GM12878 (cell line): ENCODE results near the gene LRP1. TPM values are rescaled to one million over a fixed set of nuclear protein-coding genes. Genes with fewer than 3 reads are reported as not detected.

Experiments used
- ATAC-seq: fragments of 200-7000 bp; cut with Tn5 transposase; 3 replicates; pipeline ENCODE4 v1.9.1; 2020; ENCODE audit warnings: mild to moderate bottlenecking, moderate library complexity
- BruUV-seq: library from RNA; stranded (reverse); fragments of 400-500 nt; replicated peaks from 2 replicates; lab custom pipeline; 2021; lab: Mats Ljungman, UMichigan
- CTCF ChIA-PET: fragments of 300-600 bp; sonication (Branson Sonifier 250); formaldehyde crosslinking; extraction: SDS; loops from one replicate; lab custom pipeline; 2021; ENCODE audit warnings: inconsistent platforms; lab: Yijun Ruan, JAX
- POLR2A ChIA-PET: fragments of 350-600 bp; formaldehyde crosslinking; extraction: SDS; loops from one replicate; lab custom pipeline; 2021; ENCODE audit warnings: inconsistent platforms; lab: Charles Lee
- RAD21 ChIA-PET: fragments of 300-600 bp; sonication (Branson Sonifier 250); formaldehyde crosslinking; loops from one replicate; lab custom pipeline; 2023; ENCODE audit warnings: antibody characterized with exemption; ENCODE audit not compliant: unreplicated experiment; lab: Charles Lee
- SMC1A ChIA-PET: fragments of 300-600 bp; sonication (Branson Sonifier 250); formaldehyde crosslinking; loops from one replicate; lab custom pipeline; 2023; ENCODE audit not compliant: unreplicated experiment, uncharacterized antibody; lab: Charles Lee
- DNase-seq: peaks from one replicate; pipeline ENCODE4 v3.0.0-alpha.2; 2011; ENCODE audit warnings: low read depth, low spot score
- FAIRE-seq: peaks from 3 replicates; lab custom pipeline; 2011; peaks lifted over from hg19 to GRCh38; lab: Jason Lieb, UNC
- H2AFZ ChIP-seq: 2 replicates; pipeline ENCODE4 v1.6.0; 2011; ENCODE audit warnings: low read depth, low read length, control low read depth; ENCODE audit not compliant: control insufficient read depth
- H3K27ac ChIP-seq: 2 replicates; pipeline ENCODE4 v1.5.1; 2011; ENCODE audit warnings: control low read depth; ENCODE audit not compliant: control insufficient read depth, insufficient read depth
- H3K27me3 ChIP-seq, 2 experiments: replicated peaks in 1 of 2; 2 replicates each; pipeline versions ENCODE4 v1.6.0 to v1.6.1; 2011; ENCODE audit warnings: low read length in 1 of 2; ENCODE audit not compliant: control insufficient read depth in 2 of 2, insufficient read depth in 2 of 2
- H3K36me3 ChIP-seq, 2 experiments: 2 replicates each; pipeline ENCODE4 v1.5.1; 2011; ENCODE audit warnings: low read length in 1 of 2; ENCODE audit not compliant: control insufficient read depth in 2 of 2, insufficient read depth in 2 of 2
- H3K4me1 ChIP-seq: 2 replicates; pipeline ENCODE4 v1.6.1; 2011; ENCODE audit warnings: mild to moderate bottlenecking, low read length, moderate library complexity, mixed read lengths; ENCODE audit not compliant: control insufficient read depth, insufficient read depth
- H3K4me2 ChIP-seq: 2 replicates; pipeline ENCODE4 v1.6.0; 2011; ENCODE audit warnings: control low read depth; ENCODE audit not compliant: control insufficient read depth, insufficient read depth
- H3K4me3 ChIP-seq: fragments of 200-600 bp; sonication (generic); 2 replicates; pipeline ENCODE4 v1.5.1; 2016
- H3K79me2 ChIP-seq: 2 replicates; pipeline ENCODE4 v1.6.0; 2011; ENCODE audit warnings: low read length; ENCODE audit not compliant: control insufficient read depth, insufficient read depth
- H3K9ac ChIP-seq: 2 replicates; pipeline ENCODE4 v1.8.0; 2011; ENCODE audit warnings: low read length, control low read depth, mixed read lengths; ENCODE audit not compliant: control insufficient read depth, insufficient read depth
- H3K9me3 ChIP-seq: replicated peaks from 3 replicates; pipeline ENCODE4 v1.5.1; 2011; ENCODE audit warnings: mild to moderate bottlenecking, low read length; ENCODE audit not compliant: control insufficient read depth, insufficient read depth
- H4K20me1 ChIP-seq: 2 replicates; pipeline ENCODE4 v1.6.0; 2011; ENCODE audit not compliant: control insufficient read depth, insufficient read depth
- EP300 ChIP-seq, 2 experiments: fragments of 150-350 bp in 1 of 2; IDR thresholded peaks; 2 replicates each; pipeline ENCODE4 v1.6.1; 2011 to 2012; ENCODE audit warnings: low read depth in 2 of 2, low read length in 2 of 2, borderline replicate concordance in 1 of 2, improper control_type of control experiment in 1 of 2, inconsistent platforms in 1 of 2; ENCODE audit not compliant: control insufficient read depth in 1 of 2
- YY1 ChIP-seq: IDR thresholded peaks from 2 replicates; pipeline ENCODE4 v1.6.1; 2011; ENCODE audit warnings: low read depth, mild to moderate bottlenecking, low read length
- WGBS: methylation state at CpG from one replicate; pipeline ENCODE4 v1.1.6; 2016; ENCODE audit warnings: low lambda C conversion rate; ENCODE audit not compliant: insufficient replicate concordance, insufficient coverage; ENCODE audit errors: missing lambda C conversion rate; 5-methylcytosine and 5-hydroxymethylcytosine counted together
- in situ Hi-C: fragments of 300-500 bp; cut with MboI; formaldehyde crosslinking; loops from 9 replicates; pipeline ENCODE4 v1.14.3; 2018; ENCODE audit warnings: mixed read lengths
- intact Hi-C: fragments of 100-400 bp; cut with micrococcal nuclease; formaldehyde crosslinking; loops from one replicate; pipeline ENCODE4 v1.14.2; 2022; ENCODE audit not compliant: unreplicated experiment
- polyA plus RNA-seq, 11 experiments: library from polyadenylated mRNA; depleted of rRNA in 4 of 11; unstranded in 6 of 11; stranded (reverse) in 5 of 11; fragments of >200 nt; fragmentation: Nextera tagmentation in 4 of 11; fragmentation: Illumina TruSeq in 1 of 11; extraction: Ambion mirVana in 4 of 11; extraction: Trizol in 1 of 11; gene quantifications; 1 replicate in 1 of 11; 2 replicates in 10 of 11; pipeline versions ENCODE4 v1.2.1 to v1.2.3, GENCODE V29; 2011 to 2016; ENCODE audit warnings: inconsistent platforms in 2 of 11, missing spikeins in 2 of 11, low read depth in 1 of 11
- total RNA-seq, 4 experiments: library from RNA; depleted of rRNA in 3 of 4; stranded (reverse); fragments of >200 nt in 3 of 4; fragmentation: Illumina TruSeq in 1 of 4; extraction: Trizol in 1 of 4; gene quantifications; 2 replicates each; pipeline versions ENCODE4 v1.2.1 to v1.2.3, GENCODE V29; 2013 to 2021
- TF ChIP-seq, protein P1 (sequence below): fragments of 450-650 bp; conservative IDR thresholded peaks from 2 replicates; pipeline ENCODE4 v1.6.1; 2017; ENCODE audit warnings: mild to moderate bottlenecking, moderate library complexity
- TF ChIP-seq, protein P2 (sequence below): fragments of 450-650 bp; IDR thresholded peaks from 2 replicates; pipeline ENCODE4 v1.6.1; 2017; ENCODE audit warnings: low read depth, mild to moderate bottlenecking, moderate library complexity
- TF ChIP-seq, protein P3 (sequence below): fragments of 450-650 bp; IDR thresholded peaks from 2 replicates; pipeline ENCODE4 v1.6.1; 2017; ENCODE audit warnings: mild to moderate bottlenecking, moderate library complexity

The LRP1 gene
- total and polyA plus RNA-seq, 10 of the 15 experiments (the other 5 are each of a cell fraction or from before 2014, with no cell fraction given): under 0.01 to 1.1 (median 0.20) TPM; not detected in 2

DNA sequence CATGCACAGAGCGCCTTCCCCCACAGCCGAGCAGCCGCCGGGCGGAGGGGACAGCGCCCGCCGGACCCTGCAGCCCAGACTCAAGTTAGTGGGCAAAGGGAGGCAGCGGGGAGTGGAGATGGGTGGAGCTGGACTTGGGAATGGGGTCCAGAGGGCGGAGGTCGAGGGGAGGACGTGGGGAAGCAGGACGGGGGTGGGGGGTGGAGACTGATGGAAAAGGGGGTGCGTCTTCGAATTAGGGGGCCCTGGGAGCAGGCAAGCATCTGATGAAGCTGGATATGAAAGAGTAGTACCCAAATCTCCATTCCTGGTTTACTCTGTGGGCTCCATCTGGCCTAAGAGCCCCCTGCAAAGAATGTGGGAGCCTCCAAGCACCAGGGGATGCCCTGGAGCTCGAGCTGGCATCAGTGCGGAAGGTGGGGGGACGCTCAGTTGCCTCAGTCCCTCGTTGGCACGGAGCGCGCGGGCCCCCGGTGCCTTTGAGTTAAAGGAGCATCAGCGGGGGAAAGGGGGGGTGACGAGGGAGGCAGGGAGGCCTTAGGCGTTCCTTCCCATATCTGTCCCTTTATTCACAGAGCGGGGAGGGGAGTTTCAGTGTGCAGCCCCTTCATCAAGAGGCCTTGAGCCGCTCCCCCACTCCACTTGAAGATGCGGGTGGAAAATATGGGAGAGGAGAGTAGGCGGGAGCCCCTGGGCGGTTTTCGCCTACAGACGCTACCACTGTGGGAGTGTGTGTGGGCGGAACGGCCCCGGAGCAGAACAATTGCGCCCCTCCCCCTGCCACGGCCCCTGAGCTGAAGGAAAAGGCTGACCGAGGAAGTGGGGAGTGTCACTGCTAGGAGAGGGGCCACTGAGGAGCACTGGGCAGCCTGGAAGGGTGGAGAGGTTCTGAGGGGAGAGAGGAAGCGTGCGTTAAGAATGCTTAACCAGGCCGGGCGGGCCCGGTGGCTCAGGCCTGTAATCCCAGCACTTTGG lies 38.7 kb upstream of the LRP1 start (continued):
- TF ChIP-seq, protein P1, sequence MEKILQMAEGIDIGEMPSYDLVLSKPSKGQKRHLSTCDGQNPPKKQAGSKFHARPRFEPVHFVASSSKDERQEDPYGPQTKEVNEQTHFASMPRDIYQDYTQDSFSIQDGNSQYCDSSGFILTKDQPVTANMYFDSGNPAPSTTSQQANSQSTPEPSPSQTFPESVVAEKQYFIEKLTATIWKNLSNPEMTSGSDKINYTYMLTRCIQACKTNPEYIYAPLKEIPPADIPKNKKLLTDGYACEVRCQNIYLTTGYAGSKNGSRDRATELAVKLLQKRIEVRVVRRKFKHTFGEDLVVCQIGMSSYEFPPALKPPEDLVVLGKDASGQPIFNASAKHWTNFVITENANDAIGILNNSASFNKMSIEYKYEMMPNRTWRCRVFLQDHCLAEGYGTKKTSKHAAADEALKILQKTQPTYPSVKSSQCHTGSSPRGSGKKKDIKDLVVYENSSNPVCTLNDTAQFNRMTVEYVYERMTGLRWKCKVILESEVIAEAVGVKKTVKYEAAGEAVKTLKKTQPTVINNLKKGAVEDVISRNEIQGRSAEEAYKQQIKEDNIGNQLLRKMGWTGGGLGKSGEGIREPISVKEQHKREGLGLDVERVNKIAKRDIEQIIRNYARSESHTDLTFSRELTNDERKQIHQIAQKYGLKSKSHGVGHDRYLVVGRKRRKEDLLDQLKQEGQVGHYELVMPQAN: 0 out of 2 replicates have a peak, but pooled peaks have one; percentile 32
- TF ChIP-seq, protein P2, sequence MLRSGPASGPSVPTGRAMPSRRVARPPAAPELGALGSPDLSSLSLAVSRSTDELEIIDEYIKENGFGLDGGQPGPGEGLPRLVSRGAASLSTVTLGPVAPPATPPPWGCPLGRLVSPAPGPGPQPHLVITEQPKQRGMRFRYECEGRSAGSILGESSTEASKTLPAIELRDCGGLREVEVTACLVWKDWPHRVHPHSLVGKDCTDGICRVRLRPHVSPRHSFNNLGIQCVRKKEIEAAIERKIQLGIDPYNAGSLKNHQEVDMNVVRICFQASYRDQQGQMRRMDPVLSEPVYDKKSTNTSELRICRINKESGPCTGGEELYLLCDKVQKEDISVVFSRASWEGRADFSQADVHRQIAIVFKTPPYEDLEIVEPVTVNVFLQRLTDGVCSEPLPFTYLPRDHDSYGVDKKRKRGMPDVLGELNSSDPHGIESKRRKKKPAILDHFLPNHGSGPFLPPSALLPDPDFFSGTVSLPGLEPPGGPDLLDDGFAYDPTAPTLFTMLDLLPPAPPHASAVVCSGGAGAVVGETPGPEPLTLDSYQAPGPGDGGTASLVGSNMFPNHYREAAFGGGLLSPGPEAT: peak; percentile 51
- 0 out of 2 replicates have a peak, but pooled peaks have one; percentile 25 for TF ChIP-seq YY1

DNA sequence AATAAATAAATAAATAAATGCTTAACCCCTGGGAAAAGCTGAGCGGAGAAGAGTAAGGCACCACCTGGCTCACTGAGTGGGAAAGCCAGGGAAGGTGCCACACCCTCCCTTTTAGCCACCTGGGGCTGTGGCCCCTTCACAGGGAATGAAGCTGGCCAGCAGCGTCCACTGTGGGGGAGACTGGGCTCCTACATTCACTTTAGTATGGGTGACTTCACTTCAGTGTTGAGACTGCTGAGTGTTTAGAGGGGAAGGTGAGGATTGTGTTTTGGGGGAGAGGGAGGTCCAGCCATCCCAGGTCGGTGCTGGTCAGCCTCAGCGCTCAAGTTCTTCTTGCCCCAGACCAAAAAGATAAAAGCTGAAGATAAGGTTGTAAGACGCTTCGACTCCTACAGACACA lies 37.8 kb upstream of the LRP1 start:
- peaks cover 34% of the 10 kb centered on the region for H3K79me2 ChIP-seq
- DNase-seq: no peak

More for the DNA sequence above, 37.8 kb upstream of the LRP1 start:
- ChIA-PET CTCF (interaction anchor here (1.8 to 9.0 kb wide), 5 partner anchors 11 to 30 kb away, joined by 5 to 205 read pairs (median 69); partner anchors contain the start of genes NEMP1 and STAT6), POLR2A (interaction anchor here (0.9 to 7.6 kb wide), 5 partner anchors 9 to 25 kb away, joined by 3 to 74 read pairs (median 10); partner anchors contain the start of genes NEMP1 and STAT6), SMC1A (interaction anchor here (1.0 to 9.2 kb wide), 4 partner anchors 11 to 25 kb away, joined by 6 to 169 read pairs (median 20); partner anchors contain the start of gene STAT6), RAD21 (interaction anchor here (0.6 to 8.8 kb wide), 7 partner anchors 11 to 339 kb away, joined by 3 to 199 read pairs (median 7); partner anchors contain the start of genes LRP1, NEMP1 and STAT6)
- in situ Hi-C loops: no loop called here
- ATAC-seq (no peak), FAIRE-seq (no peak)
- H3K27me3 ChIP-seq: no peaks in the 10 kb centered on the region
- peak overlapping the region; percentile 52 for H3K4me3 ChIP-seq
- peak overlapping the region; percentile 70 for H3K9ac ChIP-seq
- intact Hi-C loops: no loop called here
- peaks cover 47% of the 10 kb centered on the region for H3K4me1 ChIP-seq
- no peaks in the 10 kb centered on the region for H3K9me3 ChIP-seq
- peaks cover 9 to 17% of the 10 kb centered on the region in 2 experiments for H3K36me3 ChIP-seq
- no peak overlapping the region for H2AFZ ChIP-seq
- H3K27ac ChIP-seq: no peak overlapping the region
- peak overlapping the region; percentile 75 for H3K4me2 ChIP-seq
- TF ChIP-seq EP300 (IDR thresholded peaks at IDR 0.05; ENCODE audit: borderline replicate concordance in 1 of 2, control insufficient read depth in 1 of 2, low read depth in 2 of 2, low read length in 2 of 2): no peak
- TF ChIP-seq, protein P3, sequence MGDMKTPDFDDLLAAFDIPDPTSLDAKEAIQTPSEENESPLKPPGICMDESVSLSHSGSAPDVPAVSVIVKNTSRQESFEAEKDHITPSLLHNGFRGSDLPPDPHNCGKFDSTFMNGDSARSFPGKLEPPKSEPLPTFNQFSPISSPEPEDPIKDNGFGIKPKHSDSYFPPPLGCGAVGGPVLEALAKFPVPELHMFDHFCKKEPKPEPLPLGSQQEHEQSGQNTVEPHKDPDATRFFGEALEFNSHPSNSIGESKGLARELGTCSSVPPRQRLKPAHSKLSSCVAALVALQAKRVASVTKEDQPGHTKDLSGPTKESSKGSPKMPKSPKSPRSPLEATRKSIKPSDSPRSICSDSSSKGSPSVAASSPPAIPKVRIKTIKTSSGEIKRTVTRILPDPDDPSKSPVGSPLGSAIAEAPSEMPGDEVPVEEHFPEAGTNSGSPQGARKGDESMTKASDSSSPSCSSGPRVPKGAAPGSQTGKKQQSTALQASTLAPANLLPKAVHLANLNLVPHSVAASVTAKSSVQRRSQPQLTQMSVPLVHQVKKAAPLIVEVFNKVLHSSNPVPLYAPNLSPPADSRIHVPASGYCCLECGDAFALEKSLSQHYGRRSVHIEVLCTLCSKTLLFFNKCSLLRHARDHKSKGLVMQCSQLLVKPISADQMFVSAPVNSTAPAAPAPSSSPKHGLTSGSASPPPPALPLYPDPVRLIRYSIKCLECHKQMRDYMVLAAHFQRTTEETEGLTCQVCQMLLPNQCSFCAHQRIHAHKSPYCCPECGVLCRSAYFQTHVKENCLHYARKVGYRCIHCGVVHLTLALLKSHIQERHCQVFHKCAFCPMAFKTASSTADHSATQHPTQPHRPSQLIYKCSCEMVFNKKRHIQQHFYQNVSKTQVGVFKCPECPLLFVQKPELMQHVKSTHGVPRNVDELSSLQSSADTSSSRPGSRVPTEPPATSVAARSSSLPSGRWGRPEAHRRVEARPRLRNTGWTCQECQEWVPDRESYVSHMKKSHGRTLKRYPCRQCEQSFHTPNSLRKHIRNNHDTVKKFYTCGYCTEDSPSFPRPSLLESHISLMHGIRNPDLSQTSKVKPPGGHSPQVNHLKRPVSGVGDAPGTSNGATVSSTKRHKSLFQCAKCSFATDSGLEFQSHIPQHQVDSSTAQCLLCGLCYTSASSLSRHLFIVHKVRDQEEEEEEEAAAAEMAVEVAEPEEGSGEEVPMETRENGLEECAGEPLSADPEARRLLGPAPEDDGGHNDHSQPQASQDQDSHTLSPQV: no peak
- H4K20me1 ChIP-seq: no peaks in the 10 kb centered on the region
- WGBS: 65% methylated on average over 6 of the region's 6 CpGs
- no TSS peak for BruUV-seq
